ENCODE data around the gene USP22.

GRCh38 chr17:21004016-21004930 lies 38.5 kb downstream of the USP22 start:
- TF ChIP-seq POLR2AphosphoS5 (IDR thresholded peaks at IDR 0.05; ENCODE audit: low read depth, low read length) (no peak; the same call in 1 of the 2 replicates), CTCF (IDR thresholded peaks at IDR 0.05; ENCODE audit: control extremely low read depth in 1 of 3, insufficient read depth in 1 of 3, low read depth in 1 of 3, low read length in 3 of 3) (no peak), POLR2A (IDR thresholded peaks at IDR 0.05; ENCODE audit: control extremely low read depth in 1 of 2, low read depth in 2 of 2, low read length in 2 of 2) (peak in 1 of 2 experiments; percentile 5; a peak in 1 of 3 replicates), CEBPB (IDR thresholded peaks at IDR 0.05; ENCODE audit: low read depth, low read length) (no peak)

Data from H1 (cell line).